Measurements from ENCODE around the gene ZNF783.
A peak's percentile ranks its signal among the peaks of the same experiment; 100 is the strongest.
"Not testable (repeated sequence)": the region's sequence is repeated elsewhere in the genome, so short reads cannot be mapped to it uniquely, and the experiment has no call there.

ZNF783 gene

GRCh38 chr7:149317496-149317895, 55.5 kb downstream of the ZNF783 start:
- H3K4me1 ChIP-seq (ENCODE audit: control insufficient read depth, insufficient read depth, low read length): 0 out of 2 replicates have a peak, but pooled peaks cover 4% of the 10 kb centered on the region
- no peaks in the 10 kb centered on the region for H3K36me3 ChIP-seq (ENCODE audit: control insufficient read depth, insufficient read depth, low read length)
- no peaks in the 10 kb centered on the region for H3K9me3 ChIP-seq (ENCODE audit: control insufficient read depth, insufficient read depth, low read depth, low read length)
- no peak overlapping the region for H3K9ac ChIP-seq (ENCODE audit: low read length)
- H3K27me3 ChIP-seq (ENCODE audit: control insufficient read depth, insufficient read depth, low read length): peaks cover 3% of the 10 kb centered on the region; the same call in 1 of the 2 replicates
- H3K27ac ChIP-seq (ENCODE audit: low read depth, low read length): no peak overlapping the region
- H3K4me3 ChIP-seq (ENCODE audit: low read depth, low read length): no peak overlapping the region

DNA sequence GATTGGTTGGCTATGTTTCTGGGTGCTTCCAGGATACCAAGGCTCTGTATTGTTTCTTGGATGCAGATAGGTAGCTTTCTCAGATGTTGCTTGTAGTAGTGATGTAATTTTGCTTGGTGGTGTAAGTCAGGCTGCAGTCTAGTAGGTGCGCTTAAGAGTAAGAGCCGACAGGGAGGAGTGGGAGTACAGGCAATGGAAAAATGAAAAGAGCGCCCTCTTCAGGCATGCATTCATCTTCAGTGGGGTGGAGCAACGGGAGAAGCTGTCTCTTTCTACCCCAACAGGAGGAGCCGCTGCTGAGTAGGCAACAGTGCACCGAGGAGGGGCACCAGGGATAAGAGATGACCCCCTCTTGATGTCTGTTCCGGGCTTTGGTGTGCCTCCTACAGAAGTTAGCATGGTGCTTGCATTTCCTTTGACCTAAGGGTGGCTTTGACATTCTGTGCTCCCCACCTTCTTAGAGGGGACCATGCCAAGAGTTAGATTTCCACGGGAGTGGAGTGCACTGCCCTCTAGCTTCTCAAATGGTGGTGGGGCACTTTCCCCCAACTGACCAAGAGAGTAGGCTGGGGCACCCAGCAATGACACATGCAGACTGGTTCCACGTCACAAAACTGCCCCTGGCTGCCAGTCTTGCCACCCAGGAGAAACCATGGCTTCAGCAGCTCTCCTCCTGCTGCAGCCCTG, 56.1 kb downstream of the ZNF783 start:
- H3K9ac ChIP-seq (ENCODE audit: low read length): no peak overlapping the region
- no peaks in the 10 kb centered on the region for H3K9me3 ChIP-seq (ENCODE audit: control insufficient read depth, insufficient read depth, low read depth, low read length)
- 0 out of 2 replicates have a peak, but pooled peaks cover 4% of the 10 kb centered on the region for H3K4me1 ChIP-seq (ENCODE audit: control insufficient read depth, insufficient read depth, low read length)
- no peaks in the 10 kb centered on the region for H3K36me3 ChIP-seq (ENCODE audit: control insufficient read depth, insufficient read depth, low read length)
- H3K27ac ChIP-seq (ENCODE audit: low read depth, low read length): no peak overlapping the region
- H3K4me3 ChIP-seq (ENCODE audit: low read depth, low read length): no peak overlapping the region
- peaks cover 3% of the 10 kb centered on the region; the same call in 1 of the 2 replicates for H3K27me3 ChIP-seq (ENCODE audit: control insufficient read depth, insufficient read depth, low read length)

DNA sequence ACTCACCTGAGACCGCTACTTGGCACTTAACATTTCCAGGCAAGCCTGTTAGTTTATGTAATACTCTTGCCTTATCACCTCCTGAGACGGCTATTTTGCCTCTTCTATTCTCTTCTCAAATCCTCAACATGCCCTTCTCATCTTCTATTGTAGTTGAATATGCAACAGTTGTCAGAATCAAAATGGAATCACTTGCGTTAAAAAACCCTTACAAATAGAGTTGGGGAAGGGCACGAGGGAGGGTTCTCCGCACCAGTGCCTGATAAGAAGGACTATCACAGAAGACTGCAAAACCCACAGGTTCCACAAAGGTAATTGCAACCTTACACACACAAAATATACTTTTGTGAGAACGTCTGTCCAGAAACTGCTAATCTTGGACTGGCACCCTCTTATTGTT, 57.4 kb downstream of the ZNF783 start:
- Histone ChIP-seq H3K4me1 (ENCODE audit: control insufficient read depth, insufficient read depth, low read length) (0 out of 2 replicates have a peak, but pooled peaks cover 4% of the 10 kb centered on the region), H3K27ac (ENCODE audit: low read depth, low read length) (no peak overlapping the region), H3K27me3 (ENCODE audit: control insufficient read depth, insufficient read depth, low read length) (no peaks in the 10 kb centered on the region), H3K4me3 (ENCODE audit: low read depth, low read length) (no peak overlapping the region), H3K9ac (ENCODE audit: low read length) (no peak overlapping the region), H3K36me3 (ENCODE audit: control insufficient read depth, insufficient read depth, low read length) (no peaks in the 10 kb centered on the region), H3K9me3 (ENCODE audit: control insufficient read depth, insufficient read depth, low read depth, low read length) (peaks cover 4% of the 10 kb centered on the region; the same call in 1 of the 2 replicates)

DNA sequence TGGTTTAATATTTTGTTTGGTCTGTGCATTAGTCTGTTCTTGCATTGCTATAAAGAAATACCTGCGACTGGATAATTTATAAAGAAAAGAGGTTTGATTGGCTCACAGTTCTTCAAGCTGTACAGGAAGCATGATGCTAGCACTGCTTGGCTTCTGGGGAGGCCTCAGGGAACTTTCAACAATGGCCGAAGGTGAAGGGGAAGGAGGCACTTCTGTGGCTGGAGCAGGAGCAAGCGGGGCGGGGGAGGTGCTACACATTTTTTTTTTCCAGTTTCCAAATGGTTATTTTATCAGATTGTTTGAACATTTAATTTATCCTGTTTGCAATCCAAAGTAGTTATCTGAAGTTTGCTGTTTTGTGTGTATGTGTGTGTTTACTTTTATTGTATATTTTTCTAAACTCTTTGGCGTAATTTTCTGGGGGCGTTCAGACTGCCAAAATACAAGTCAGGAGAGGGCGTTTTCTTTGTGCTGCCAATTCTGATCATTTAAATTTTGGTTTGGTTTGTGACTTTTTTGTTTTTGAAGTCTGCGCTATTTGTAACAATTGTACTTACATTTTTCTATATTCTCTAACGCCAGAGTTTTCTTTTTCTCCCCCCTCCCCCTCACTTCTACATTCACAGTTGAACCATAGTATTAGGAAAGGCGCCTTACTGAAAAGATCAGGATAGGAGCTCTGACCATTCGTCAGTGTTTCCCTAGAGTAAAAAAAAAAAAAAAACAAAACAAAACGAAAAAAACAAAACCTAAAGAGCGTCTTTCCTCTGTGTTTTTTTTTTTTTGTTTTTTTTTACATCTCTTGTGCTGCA, 58.5 kb downstream of the ZNF783 start:
- no peaks in the 10 kb centered on the region for H3K36me3 ChIP-seq (ENCODE audit: control insufficient read depth, insufficient read depth, low read length)
- H3K4me1 ChIP-seq (ENCODE audit: control insufficient read depth, insufficient read depth, low read length): 0 out of 2 replicates have a peak, but pooled peaks cover 4% of the 10 kb centered on the region
- H3K9ac ChIP-seq (ENCODE audit: low read length): no peak overlapping the region
- H3K27me3 ChIP-seq (ENCODE audit: control insufficient read depth, insufficient read depth, low read length): no peaks in the 10 kb centered on the region
- H3K9me3 ChIP-seq (ENCODE audit: control insufficient read depth, insufficient read depth, low read depth, low read length): peaks cover 12% of the 10 kb centered on the region
- H3K4me3 ChIP-seq (ENCODE audit: low read depth, low read length): 0 out of 2 replicates have a peak overlapping the region, but pooled peaks have one; percentile 36
- no peak overlapping the region for H3K27ac ChIP-seq (ENCODE audit: low read depth, low read length)

- not testable (repeated sequence) for H3K27ac ChIP-seq (ENCODE audit: low read depth, low read length)
Measured at GRCh38 chr7:149321125-149321905, 59.3 kb downstream of the ZNF783 start.

DNA sequence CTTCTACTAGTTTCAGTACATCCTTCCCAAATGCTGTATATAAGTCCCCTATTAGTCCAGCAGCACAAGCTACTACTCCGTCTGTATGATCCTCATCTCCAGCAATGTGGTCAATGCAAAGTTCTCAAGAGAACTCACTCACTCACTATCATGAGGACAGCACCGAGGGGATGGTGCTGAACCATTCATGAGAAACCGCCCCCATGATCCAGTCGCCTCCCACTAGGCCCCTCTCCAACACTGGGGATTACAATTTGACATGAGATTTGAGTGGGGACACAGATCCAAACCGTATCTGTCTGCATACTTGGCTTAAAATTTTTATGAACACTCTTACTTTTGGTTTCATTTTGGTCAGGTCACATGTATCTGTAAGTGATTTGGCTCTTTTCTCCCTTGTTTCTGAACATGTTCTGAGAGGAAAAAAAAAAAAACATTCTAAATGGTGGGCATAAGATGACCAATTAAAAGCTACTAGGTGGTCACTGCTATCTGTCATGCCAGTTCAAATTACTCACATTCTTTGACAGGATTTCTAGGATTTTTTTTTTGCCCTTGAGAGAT, 60.1 kb downstream of the ZNF783 start:
- Histone ChIP-seq H3K4me3 (ENCODE audit: low read depth, low read length) (no peak overlapping the region), H3K4me1 (ENCODE audit: control insufficient read depth, insufficient read depth, low read length) (0 out of 2 replicates have a peak, but pooled peaks cover 4% of the 10 kb centered on the region), H3K9ac (ENCODE audit: low read length) (no peak overlapping the region), H3K36me3 (ENCODE audit: control insufficient read depth, insufficient read depth, low read length) (no peaks in the 10 kb centered on the region), H3K9me3 (ENCODE audit: control insufficient read depth, insufficient read depth, low read depth, low read length) (peaks cover 21% of the 10 kb centered on the region), H3K27ac (ENCODE audit: low read depth, low read length) (no peak overlapping the region), H3K27me3 (ENCODE audit: control insufficient read depth, insufficient read depth, low read length) (no peaks in the 10 kb centered on the region)

More at GRCh38 chr7:149321125-149321905, 59.3 kb downstream of the ZNF783 start:
- not testable (repeated sequence) for H3K36me3 ChIP-seq (ENCODE audit: control insufficient read depth, insufficient read depth, low read length); H3K4me1 ChIP-seq (ENCODE audit: control insufficient read depth, insufficient read depth, low read length); H3K9ac ChIP-seq (ENCODE audit: low read length); H3K27me3 ChIP-seq (ENCODE audit: control insufficient read depth, insufficient read depth, low read length)
- H3K9me3 ChIP-seq (ENCODE audit: control insufficient read depth, insufficient read depth, low read depth, low read length): peaks cover 17% of the 10 kb centered on the region
- H3K4me3 ChIP-seq (ENCODE audit: low read depth, low read length): peak overlapping the region; percentile 36; the same call in 1 of the 2 replicates

DNA sequence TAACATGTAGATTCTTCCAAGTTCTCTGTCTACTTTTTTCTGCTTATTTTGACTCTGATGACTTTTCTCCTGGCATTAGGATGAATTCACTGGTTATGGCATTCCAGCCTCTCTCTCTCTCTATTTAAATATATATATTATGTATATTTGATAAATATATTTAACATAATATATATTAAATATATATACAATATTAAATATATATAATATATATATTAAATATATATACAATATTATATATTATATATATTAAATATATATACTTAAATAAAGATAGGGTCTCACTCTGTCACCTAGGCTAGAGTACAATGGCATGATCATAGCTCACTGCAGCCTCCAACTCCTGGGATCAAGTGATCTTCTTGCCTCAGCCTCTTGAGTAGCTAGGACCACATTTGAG, 60.7 kb downstream of the ZNF783 start:
- no peak overlapping the region for H3K9ac ChIP-seq (ENCODE audit: low read length)
- no peak overlapping the region for H3K4me3 ChIP-seq (ENCODE audit: low read depth, low read length)
- no peaks in the 10 kb centered on the region for H3K27me3 ChIP-seq (ENCODE audit: control insufficient read depth, insufficient read depth, low read length)
- H3K27ac ChIP-seq (ENCODE audit: low read depth, low read length): no peak overlapping the region
- H3K9me3 ChIP-seq (ENCODE audit: control insufficient read depth, insufficient read depth, low read depth, low read length): peaks cover 21% of the 10 kb centered on the region
- H3K36me3 ChIP-seq (ENCODE audit: control insufficient read depth, insufficient read depth, low read length): no peaks in the 10 kb centered on the region
- H3K4me1 ChIP-seq (ENCODE audit: control insufficient read depth, insufficient read depth, low read length): 0 out of 2 replicates have a peak, but pooled peaks cover 4% of the 10 kb centered on the region

DNA sequence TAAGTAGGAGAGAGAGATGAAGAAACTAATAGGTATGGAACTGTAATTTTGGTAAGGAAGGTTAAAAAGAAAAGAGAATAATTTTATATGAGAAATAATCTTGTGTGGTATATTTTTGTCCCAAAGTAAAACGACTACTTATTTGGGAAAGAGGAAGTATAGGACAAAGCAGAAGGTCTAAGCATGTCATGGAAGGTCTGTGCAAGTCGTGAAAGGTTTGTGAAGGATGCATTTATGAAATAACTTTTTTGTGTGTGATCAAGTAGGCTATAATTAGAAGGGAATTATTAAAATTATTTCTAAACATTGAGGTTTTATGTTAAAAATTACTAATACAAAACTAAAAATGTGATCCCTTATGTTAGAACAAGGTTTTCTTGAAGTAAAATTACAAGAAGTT, 63.3 kb downstream of the ZNF783 start:
- H3K4me3 ChIP-seq (ENCODE audit: low read depth, low read length): no peak overlapping the region
- no peak overlapping the region for H3K27ac ChIP-seq (ENCODE audit: low read depth, low read length)
- H3K4me1 ChIP-seq (ENCODE audit: control insufficient read depth, insufficient read depth, low read length): 0 out of 2 replicates have a peak, but pooled peaks cover 3% of the 10 kb centered on the region
- H3K9me3 ChIP-seq (ENCODE audit: control insufficient read depth, insufficient read depth, low read depth, low read length): peaks cover 21% of the 10 kb centered on the region
- no peaks in the 10 kb centered on the region for H3K36me3 ChIP-seq (ENCODE audit: control insufficient read depth, insufficient read depth, low read length)
- no peaks in the 10 kb centered on the region for H3K27me3 ChIP-seq (ENCODE audit: control insufficient read depth, insufficient read depth, low read length)
- H3K9ac ChIP-seq (ENCODE audit: low read length): no peak overlapping the region

DNA sequence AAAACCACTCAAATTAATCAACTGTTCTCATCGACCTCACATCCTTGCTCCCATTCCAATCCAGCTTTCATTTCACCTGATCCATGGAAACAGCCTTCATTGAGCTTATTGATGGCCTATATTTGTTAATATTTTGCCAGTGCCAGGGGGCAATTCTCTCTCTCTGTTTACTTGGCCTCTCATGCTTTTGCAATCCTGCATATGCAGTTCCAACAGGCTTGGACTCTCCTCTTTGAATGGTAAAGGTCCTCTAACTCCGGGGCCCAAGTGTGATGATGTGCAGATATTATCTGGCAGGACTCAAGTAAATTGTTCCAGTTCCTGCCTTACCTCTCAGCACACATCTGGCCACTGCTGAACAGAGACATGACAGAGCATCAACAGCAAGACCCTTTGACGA, 67.3 kb downstream of the ZNF783 start:
- no peak overlapping the region for H3K9ac ChIP-seq (ENCODE audit: low read length)
- no peak overlapping the region for H3K27ac ChIP-seq (ENCODE audit: low read depth, low read length)
- no peaks in the 10 kb centered on the region for H3K27me3 ChIP-seq (ENCODE audit: control insufficient read depth, insufficient read depth, low read length)
- H3K36me3 ChIP-seq (ENCODE audit: control insufficient read depth, insufficient read depth, low read length): no peaks in the 10 kb centered on the region
- H3K4me3 ChIP-seq (ENCODE audit: low read depth, low read length): no peak overlapping the region
- H3K4me1 ChIP-seq (ENCODE audit: control insufficient read depth, insufficient read depth, low read length): no peaks in the 10 kb centered on the region
- H3K9me3 ChIP-seq (ENCODE audit: control insufficient read depth, insufficient read depth, low read depth, low read length): peaks cover 19% of the 10 kb centered on the region

DNA sequence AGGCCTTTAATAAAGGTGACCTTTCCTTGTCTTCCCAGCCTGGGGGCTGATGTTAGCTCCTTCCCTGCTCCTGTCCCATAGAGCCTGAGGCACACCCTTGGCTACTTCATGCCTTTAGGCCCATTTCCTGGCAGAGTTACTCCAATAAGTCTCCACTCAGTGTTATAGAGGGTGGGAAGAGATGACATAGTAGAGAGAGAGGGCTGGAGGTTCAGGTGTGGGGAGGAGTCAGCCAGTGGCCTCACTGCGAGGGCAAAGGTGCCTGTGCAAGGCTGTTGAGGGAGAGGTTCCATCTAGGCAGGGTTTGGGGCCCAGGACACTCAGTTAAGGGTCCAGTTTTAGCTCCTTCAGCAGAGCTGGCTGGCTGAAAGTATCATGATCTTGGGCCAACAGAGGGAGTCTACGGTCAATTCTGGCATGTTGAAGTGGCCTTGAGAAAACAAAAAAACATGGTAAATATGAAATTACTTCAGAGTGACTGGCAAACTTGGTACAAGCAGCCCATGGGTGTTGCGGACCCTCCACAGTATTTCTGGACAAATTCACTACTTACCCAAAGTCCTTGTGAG, 67.9 kb downstream of the ZNF783 start:
- no peak overlapping the region for H3K27ac ChIP-seq (ENCODE audit: low read depth, low read length)
- no peaks in the 10 kb centered on the region for H3K36me3 ChIP-seq (ENCODE audit: control insufficient read depth, insufficient read depth, low read length)
- H3K9ac ChIP-seq (ENCODE audit: low read length): no peak overlapping the region
- peaks cover 16% of the 10 kb centered on the region for H3K9me3 ChIP-seq (ENCODE audit: control insufficient read depth, insufficient read depth, low read depth, low read length)
- no peak overlapping the region for H3K4me3 ChIP-seq (ENCODE audit: low read depth, low read length)
- H3K4me1 ChIP-seq (ENCODE audit: control insufficient read depth, insufficient read depth, low read length): no peaks in the 10 kb centered on the region
- no peaks in the 10 kb centered on the region for H3K27me3 ChIP-seq (ENCODE audit: control insufficient read depth, insufficient read depth, low read length)
